IPS DF 19.7 (cell line): ENCODE results near the gene UROC1.
"Not testable (repeated sequence)": the region's sequence is repeated elsewhere in the genome, so short reads cannot be mapped to it uniquely, and the experiment has no call there.

Experiments used
- DNase-seq: peaks from one replicate; pipeline ENCODE4 v3.0.0-alpha.2; 2013; ENCODE audit warnings: low read depth, low spot score

The UROC1 gene

DNA sequence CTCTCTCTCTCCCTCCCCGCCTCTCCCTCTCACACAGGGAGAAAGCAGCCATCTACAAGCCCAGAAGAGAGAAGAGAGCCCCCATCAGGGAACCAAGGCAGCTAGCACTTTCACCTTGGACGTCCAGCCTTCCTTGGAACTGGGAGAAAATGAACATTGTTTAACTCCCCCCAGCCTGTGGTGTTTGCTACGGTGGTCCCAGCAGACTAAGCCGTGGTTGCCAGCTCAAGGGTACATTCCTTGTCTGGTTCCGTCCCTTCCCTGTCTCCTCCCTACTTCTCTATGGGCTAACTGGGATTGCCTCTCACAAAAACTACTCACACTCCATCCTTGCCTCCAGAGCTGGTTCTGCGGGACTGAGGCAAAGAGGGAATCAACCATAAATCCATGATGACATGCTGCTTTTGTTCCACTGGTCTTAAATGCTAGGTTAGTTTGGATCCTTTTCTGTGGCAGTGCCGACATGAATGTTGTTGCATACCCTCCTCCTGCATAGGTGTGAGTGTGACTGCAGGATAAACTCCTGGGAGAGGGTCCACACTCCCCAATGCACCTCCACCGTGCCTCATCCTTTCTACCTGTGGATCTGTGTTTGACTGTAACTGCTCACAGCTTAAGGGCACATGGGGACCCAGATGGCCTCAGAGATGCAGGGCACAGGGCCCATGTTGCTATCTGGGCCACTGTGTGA lies 29.1 kb upstream of the UROC1 start:
- no peak for DNase-seq

DNA sequence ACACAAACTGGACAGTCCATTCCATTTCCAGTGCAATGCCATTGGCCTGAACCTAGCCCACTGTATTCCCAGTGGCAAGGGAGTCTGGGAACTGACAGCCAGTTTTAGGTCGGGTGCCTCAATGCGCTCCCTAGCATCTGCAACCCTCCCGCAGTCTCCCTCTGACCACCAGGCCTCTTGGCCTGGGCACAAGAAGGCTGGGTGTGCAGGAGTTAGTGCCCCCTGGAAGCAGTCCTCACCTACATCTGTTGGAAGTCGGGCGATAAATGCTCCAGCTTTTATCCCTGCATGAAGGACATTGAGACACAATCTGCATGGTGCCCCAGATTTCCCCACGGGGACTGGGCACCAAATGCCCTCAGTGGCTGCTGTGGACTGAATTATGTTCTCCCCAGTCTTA lies 28.4 kb upstream of the UROC1 start:
- no peak for DNase-seq

DNA sequence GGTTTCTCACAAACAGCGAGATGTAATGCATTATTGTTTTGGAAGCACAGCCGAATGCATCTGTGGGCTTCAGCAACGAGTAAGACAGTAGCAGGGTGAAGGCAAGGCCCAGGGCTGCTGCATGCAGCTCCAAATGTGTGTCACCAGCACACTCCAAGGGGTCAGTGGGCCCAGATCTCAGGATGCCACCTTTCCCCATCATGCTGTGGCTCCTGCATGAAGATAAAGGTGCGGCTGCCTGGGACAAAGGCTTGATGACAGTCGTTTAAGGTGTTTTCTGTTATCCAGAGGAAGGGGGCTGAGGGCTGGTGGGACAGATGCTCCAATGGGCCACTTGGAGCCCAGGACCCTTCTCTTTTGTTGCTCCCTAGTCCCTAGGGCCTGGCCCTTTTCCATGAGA lies 28.0 kb upstream of the UROC1 start:
- DNase-seq: no peak

DNA sequence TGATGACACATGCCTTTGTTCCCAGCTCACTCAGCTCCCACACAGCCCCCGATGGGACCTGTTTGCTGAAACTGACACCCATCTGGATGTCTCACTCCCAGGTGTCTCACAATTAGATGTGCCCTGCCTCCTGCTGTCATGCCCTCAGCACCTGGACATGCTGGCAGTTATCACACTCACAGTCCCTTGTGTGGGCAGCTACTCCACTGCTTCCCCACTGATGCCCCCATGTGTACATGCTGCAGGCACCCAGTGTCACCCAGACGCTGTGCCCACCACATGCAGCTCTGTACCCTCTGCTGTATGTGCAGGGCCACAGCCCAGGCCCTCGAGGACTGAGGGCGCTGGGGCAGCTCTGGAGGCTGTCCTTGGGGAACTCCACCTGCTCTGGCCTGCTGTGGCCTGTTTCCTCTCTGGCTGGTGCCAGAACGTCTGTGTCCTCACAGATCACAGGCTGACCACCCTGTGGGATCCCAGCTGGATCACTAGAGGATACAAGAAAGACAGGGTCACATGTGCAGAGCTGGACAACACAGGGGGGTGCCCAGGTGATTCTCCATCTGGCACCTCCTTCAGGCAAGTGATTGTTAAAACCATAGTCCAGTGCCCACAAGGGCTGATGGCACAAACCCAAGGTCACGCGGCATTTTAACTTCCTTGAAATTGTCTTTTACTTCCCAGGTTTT lies 27.2 kb upstream of the UROC1 start:
- no peak for DNase-seq

DNA sequence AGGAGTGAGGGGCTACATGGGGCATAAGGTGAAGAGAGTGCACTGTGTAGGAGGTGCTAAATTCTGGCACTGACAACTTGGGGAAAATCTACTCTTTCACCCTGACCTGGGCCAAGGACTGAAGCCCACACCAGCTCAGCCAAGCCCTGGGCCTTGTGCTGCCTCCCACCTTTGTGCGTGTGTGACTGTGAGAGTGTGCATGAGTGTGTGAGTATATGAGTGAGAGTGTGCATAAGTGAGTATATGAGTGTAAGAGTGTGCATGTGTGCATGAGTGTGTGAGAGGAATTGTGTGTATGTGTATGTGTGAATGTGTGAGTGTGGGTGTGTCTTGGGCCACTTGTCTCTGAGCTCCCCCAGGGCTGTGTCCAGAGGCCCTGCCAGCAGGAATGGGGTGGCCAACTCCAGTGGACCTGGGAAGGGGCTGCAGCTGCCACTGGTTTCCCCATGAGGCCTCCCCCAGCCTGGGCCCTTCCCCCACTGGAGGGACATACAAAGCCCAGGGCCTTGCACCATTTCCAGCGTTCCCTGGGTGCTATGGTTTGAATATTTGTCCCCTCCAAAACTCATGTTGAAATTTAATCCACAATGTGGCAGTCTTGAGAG lies 26.0 kb upstream of the UROC1 start:
- no peak for DNase-seq

DNA sequence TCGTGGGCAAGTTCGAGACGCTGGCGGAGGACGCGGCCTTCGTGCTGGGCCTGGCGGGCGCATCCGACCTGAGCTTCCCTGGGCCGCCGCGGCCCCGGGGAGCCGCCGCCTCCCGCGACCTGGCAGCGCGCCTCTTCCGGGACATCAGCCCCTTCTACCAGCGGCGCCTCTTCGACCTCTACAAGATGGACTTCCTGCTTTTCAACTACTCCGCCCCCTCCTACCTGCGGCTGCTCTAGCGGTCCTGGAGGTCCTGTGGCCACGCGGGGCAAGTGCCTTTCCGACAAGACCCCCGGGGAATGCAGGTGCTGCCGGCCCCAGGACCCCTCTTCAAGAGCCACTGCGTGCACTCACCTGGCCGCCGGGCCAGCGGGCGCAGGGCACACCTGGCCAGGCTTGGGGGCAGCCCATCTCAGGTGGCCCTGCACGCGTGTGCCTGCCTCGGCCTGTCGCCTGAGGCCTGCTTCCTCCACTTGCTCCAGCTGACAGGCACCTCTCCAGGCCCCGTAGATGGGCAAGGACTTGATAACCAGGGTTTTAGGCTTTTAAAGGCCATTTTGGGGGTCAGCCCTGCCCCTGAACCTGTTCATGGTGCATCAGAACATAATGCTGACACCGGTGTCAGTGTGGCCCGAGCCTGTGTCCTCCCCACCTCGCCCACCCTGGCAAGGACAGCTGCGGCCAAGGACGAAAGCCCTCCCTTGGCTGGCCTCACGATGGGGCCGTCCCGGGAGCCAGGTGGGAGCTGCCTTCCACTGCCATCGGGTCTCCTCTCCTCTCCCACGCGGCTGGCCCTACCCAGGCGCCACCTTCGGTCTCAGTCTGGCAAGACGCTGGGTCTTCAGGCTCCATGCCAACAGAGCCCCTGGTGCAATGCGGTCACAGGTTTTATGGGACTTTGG lies 25.0 kb upstream of the UROC1 start:
- no peak for DNase-seq

DNA sequence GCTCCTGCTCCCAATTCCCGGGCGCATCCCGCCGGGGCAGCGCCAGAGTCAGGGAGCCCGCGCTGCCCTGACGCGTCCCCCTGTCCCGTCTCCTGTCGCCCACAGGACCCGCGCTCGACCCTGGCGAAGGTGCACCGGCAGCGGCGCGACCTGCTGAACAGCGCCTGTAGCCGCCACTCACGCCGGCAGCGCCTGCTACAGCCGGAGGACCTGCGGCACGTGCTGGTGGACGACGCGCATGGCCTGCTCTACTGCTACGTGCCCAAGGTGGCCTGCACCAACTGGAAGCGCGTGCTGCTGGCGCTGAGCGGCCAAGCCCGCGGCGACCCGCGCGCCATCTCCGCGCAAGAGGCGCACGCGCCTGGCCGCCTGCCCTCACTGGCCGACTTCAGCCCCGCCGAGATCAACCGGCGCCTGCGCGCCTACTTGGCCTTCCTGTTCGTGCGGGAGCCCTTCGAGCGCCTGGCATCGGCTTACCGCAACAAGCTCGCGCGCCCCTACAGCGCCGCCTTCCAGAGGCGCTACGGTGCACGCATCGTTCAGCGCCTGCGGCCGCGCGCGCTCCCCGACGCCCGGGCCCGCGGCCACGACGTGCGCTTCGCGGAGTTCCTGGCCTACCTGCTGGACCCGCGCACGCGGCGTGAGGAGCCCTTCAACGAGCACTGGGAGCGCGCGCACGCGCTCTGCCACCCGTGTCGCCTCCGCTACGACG lies 24.2 kb upstream of the UROC1 start:
- no peak for DNase-seq

DNA sequence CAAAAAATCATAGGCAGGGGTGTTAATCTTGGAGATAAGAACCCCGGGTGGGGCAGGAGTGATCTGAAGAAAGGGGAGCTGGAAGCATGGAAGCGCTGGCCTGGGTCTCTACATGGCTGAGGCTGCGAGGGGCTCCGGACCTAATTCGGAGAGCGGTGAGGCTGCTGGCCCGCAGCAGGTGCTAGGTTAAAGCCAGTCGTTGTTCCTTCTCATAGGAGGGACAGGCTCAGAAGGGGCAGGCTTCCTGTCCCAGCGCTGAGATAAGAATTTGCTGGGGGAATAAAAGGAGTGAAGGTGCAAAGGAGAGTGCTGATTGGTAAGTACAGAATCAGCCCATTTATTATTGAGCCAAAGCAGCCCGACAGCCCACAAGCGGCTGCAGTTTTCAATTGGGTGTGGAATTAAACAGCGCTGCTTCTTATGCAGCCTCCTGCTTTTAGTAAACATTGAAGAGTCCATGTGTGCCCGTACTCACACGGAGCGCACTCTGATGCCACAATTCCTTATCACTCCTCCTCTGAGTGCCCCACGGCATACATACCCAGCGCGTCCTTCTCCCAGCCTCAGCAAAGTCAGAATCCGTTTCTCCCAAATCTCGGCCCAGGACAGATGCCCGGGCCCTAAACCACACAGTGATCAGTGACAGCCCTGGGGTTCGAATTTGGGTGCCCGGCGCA lies 23.5 kb upstream of the UROC1 start:
- no peak for DNase-seq

DNA sequence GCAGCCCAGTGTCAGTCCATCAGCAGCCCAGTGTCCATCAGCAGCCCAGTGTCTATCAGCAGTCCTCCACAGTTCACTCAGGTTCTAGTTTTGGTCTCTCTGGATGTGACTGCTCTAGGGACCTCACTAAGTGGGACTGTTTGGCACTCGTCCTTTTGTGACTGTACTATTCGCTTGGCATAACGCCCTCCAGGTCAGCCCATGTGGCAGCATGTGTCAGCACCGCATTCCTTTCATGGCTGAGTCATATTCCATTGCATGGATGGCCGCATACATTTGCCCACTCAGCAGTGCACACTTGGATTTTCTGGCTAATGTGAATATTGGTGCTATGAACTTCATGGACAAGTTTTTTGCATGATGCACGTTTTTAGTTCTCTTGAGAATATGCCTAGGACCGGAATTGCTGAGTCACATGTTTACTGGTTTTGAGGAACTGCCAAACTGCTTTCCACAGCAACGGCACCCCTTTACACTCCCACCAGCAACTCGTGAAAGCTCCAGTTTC lies 22.8 kb upstream of the UROC1 start:
- DNase-seq: no peak

DNA sequence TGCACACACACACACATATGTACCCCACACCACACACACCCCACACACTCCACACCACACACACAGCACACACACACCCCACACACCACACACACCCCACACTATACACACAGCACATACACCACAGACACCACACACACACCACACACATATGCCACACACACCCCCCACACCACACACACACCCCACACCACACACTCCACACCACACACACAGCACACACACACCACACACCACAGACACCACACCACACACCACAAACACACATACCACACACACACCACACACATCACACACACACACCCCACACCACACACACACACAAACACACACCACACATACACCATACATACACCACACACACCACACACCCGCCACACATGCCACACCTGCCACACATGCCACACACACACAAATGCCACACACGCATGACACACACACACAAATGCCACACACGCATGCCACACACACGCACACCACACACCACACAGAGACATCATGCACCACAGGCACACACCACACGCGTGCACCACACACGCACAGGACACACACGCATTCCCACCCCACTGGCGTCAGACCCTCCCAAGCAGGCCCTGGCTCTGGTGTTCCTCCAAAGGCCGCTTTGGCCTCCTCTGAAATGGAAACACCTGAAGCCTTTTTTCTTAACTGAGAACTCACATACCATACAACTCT lies 22.1 kb upstream of the UROC1 start:
- DNase-seq: no peak

DNA sequence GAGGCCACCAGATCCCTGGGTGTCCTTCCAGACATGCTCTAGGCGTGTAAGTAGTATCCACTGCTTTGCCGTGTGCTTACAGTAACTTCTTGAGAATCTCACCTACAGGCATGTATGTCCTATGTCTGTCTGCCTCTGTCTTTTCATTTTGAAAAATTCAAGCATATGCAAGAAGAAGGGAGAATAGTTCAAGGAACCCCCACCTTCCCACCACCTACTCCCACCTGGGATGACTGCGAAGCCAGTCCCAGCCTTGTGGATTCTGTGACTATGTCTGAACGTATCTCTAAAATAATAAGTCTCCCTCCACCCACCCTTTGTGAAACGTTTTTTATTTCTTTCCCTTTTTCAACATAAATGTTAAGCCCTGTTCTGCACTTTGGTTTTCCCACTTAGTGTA lies 21.4 kb upstream of the UROC1 start:
- DNase-seq: no peak

DNA sequence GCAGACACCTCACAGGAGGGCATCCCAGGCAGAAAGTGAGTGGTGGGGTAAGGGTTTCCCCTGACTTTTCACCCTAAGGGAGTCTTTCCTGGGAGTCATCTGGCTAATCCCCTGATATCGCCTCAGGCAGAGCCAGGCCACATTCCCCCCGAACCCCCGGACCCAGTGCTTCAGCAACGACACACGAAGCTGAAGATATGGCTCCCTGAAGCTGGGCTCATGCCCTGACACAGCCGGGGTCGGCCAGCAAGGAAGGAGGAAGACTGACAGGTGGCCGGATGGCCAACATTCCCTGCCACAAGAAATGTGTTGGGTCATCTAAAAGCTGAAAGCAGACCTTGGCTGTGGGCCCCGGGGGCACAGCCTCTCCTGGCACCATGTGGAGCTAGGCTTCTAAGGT lies 20.7 kb upstream of the UROC1 start:
- DNase-seq: no peak

DNA sequence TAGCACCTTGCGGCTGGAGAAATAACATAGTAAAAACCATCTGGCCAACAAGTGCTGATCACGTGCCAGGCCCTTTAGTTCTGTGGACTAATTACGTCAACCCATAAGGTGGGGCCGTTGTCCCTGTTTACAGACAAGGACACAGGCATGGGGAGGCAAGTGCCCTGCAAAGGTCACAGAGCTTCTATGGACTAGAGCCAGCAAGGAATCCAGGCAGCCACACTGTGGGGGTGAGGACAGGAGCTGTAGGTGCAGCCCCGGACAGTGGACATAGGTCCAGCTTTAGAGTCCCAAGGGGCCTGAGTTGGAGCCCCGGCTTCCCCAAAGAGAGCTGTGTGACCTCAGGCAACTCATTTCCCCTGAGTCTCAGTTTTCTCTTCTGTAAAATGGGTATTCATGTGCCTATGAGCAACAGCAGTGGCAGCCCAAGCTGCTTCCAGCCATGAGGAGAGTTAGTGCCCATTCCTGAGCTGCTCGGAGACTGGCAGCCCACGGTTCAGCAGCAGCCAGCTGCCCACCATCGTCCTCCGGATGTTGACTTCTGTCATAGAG lies 20.2 kb upstream of the UROC1 start:
- no peak for DNase-seq

DNA sequence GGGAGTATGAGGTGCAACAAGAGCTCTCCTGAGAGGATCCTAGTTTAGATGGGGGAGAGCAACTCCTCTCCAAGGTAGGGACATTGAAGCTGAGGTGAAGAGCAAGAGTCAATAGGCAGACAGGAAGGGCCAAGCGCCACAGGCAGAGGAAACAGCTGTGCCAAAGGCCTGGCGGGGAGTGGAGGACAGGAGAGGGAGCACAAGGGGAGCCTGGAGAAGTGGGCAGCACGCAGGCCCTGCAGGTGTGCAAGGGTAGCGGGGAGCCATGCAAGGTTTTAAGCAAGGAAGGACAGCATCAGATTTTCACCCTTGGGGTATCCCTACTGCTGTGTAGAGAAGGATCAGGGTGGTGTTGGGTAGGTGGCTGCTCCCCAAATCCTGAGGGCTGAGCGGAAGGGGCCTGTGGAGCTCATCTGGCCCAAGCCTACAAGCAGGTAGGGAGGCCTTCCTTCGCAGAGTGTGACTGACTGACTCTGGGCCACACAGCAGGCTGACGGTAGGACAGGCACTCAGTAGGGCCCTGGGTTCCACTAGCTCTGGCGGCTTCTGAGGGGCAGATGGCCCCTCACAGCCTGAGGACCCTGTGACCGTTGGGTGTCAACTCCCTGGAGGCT lies 19.6 kb upstream of the UROC1 start:
- no peak for DNase-seq

DNA sequence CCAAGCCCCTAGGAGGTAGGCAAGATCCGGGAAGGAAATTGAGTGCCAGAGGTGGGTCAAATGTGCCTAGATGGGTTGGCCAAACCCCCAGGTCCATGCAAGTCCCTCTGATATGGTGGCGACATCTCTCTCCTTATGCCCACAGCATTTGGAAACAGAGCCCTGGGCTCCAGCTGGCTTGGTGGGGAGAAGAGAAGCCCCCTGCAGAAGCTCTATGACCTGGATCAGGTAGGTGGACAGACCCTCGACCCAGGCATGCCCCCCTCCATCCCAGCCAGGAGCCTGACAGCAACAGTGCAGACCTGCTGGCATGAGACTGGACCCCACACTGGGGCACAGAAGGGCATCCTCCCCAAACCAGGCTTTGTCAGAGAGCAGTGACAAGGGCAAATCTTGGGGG lies 18.6 kb upstream of the UROC1 start:
- DNase-seq: no peak

DNA sequence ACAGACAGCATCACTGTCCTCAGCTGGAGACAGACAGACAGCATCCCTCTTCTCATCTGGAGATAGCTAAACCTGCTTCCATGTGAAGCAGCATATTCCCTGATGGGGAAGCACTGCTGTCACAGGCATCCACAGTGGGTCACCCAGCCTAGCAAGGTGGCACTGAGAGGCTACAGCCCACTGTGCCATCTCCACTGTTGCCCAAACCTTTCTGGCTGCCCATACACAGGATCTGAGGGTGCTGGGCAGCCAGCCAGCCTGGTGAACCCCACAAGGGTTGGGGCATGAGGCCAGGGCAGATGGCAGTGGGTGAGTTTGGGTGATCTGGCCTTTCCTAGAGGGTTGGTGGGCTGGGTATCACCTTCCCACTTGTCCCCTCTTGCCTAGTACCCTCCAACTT lies 18.1 kb upstream of the UROC1 start:
- no peak for DNase-seq

DNA sequence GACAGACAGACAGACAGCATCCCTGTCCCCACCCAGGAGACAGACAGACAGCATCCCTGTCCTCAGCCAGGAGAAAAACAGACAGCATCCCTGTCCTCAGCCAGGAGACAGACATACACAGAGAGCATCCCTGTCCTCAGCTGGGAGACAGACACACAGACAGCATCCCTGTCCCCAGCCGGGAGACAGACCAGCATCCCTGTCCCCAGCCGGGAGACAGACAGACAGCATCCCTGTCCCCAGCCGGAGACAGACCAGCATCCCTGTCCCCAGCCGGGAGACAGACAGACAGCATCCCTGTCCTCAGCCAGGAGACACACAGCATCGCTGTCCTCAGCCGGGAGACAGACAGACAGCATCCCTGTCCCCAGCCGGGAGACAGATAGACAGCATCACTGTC lies 17.1 kb upstream of the UROC1 start:
- not testable (repeated sequence) for DNase-seq

DNA sequence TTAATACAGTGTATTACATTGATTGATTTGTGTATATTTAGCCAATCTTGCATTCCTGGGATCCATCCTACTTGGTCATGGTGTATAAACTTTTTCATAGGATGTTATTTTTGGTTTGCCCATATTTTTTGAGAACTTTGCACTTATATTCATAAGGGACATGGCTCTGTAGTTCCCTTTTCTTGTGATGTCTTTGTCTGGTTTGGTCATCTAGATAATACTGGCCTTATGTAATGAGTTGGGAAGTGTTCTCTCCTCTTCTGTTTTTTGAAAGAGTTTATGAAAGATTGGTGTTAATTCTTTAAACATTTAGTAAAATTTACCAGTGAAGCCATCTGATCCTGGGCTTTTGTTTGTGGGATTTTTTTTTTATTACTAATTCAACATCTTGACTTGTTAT lies 15.9 kb upstream of the UROC1 start:
- DNase-seq: no peak

DNA sequence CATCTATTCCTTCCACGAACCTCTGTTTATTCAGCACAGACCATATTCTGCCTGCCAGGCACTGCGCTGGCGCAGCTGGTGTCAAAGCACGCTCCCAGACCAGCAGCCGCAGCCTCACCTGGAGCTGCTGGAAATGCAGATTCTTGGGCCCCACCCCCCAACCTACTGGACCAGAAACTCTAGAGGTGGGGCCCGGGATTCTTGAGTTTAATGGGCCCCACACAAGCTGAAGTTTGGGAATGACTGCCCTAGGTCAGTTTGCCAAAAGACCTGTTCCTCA lies 13.4 kb upstream of the UROC1 start:
- DNase-seq: no peak
